ENCODE results near the gene FARP2. TPM values are rescaled to one million over a fixed set of nuclear protein-coding genes. Genes with fewer than 3 reads are reported as not detected.
A peak's percentile ranks its signal among the peaks of the same experiment; 100 is the strongest.

FARP2 gene
- total RNA-seq, 1 experiment from 2014 or later: 49.3 TPM

GRCh38 chr2:241507430-241508239, 151.6 kb downstream of the FARP2 start:
- Histone ChIP-seq H3K9me2 (ENCODE audit: insufficient read depth) (no peaks in the 10 kb centered on the region), H3K4me2 (ENCODE audit: low read length) (peak overlapping the region; percentile 95), H4K20me1 (ENCODE audit: insufficient read depth) (no peaks in the 10 kb centered on the region), H3K9me3 (ENCODE audit: control insufficient read depth in 1 of 2, insufficient read depth in 1 of 2, low read depth in 1 of 2, low read length in 2 of 2) (no peaks in the 10 kb centered on the region), H2AFZ (ENCODE audit: low read depth, low read length, poor library complexity, severe bottlenecking) (no peak overlapping the region), H3K27ac (ENCODE audit: low read depth, low read length) (peak overlapping the region; percentile 82), H3K4me1 (ENCODE audit: control insufficient read depth in 1 of 2, insufficient read depth in 2 of 2, low read length in 2 of 2) (peaks cover 12 to 24% of the 10 kb centered on the region in 2 experiments), H3K36me3 (ENCODE audit: control insufficient read depth in 1 of 2, insufficient read depth in 2 of 2, low read length in 2 of 2) (no peaks in the 10 kb centered on the region; a peak in 1 of 4 replicates), H3K27me3 (ENCODE audit: insufficient read depth, low read length) (0 out of 2 replicates have a peak, but pooled peaks cover 3% of the 10 kb centered on the region), H3K79me2 (ENCODE audit: insufficient read depth, low read length) (peaks cover 49% of the 10 kb centered on the region), H3K9ac (ENCODE audit: low read length) (peak overlapping the region; percentile 87), H3K4me3 (replicated peaks in 1 of 2; ENCODE audit: low read depth in 1 of 2, low read length in 2 of 2) (peak overlapping the region; percentile 87 to 95)
- ChIA-PET RAD21 (ENCODE audit: low non-redundant PET in 1 of 2, low total read pairs in 2 of 2, uncharacterized antibody in 2 of 2, unreplicated experiment in 2 of 2) (no interaction called here), POLR2A (interaction anchor here (0.7 kb wide), 1 partner anchor 291 kb away, joined by 3 read pairs; no protein-coding TSS in a partner anchor), CTCF (interaction anchor here (1.0 kb wide), 1 partner anchor 91 kb away, joined by 4 read pairs; no protein-coding TSS in a partner anchor)
- BruUV-seq (replicated peaks): no TSS peak
- ATAC-seq: peak; percentile 56
- TF ChIP-seq SIN3A (IDR thresholded peaks at IDR 0.05; ENCODE audit: low read depth): no peak
- TF ChIP-seq MAX (IDR thresholded peaks at IDR 0.05): peak; percentile 63
- no peak for TF ChIP-seq CEBPB (IDR thresholded peaks at IDR 0.05; ENCODE audit: low read depth)
- peak in 1 of 3 experiments; percentile 21; a peak in 2 of 6 replicates for TF ChIP-seq CTCF (IDR thresholded peaks at IDR 0.05 in 2 of 3, conservative IDR thresholded peaks at IDR 0.05 in 1 of 3; ENCODE audit: borderline replicate concordance in 1 of 3, insufficient read depth in 1 of 3, low read depth in 2 of 3, low read length in 2 of 3)
- no peak for TF ChIP-seq YY1 (IDR thresholded peaks at IDR 0.05; ENCODE audit: extremely low read depth, insufficient replicate concordance, low read depth, low read length)
- DNase-seq (ENCODE audit: low read depth, low spot score): no peak
- intact Hi-C loops (cut with micrococcal nuclease): loop anchor here (5.0 kb wide), 2 partner anchors 130 to 150 kb away; partner anchors contain the start of genes ATG4B, FARP2 and THAP4

Data from HCT116 (cell line).